OCI-LY7 (cell line): ENCODE data around the gene C2CD4D. TPM values are rescaled to one million over a fixed set of nuclear protein-coding genes. Genes with fewer than 3 reads are reported as not detected.

ENCODE experiments used
- BruUV-seq: library from RNA; stranded (reverse); fragments of 400-500 nt; replicated peaks from 2 replicates; lab custom pipeline; 2021; lab: Mats Ljungman, UMichigan
- CTCF ChIA-PET: fragments of 300-600 bp; sonication (Branson Sonifier 250); formaldehyde crosslinking; loops from one replicate; lab custom pipeline; 2022; ENCODE audit warnings: antibody characterized with exemption; ENCODE audit not compliant: unreplicated experiment; lab: Charles Lee
- POLR2A ChIA-PET: fragments of 300-600 bp; sonication (Branson Sonifier 250); formaldehyde crosslinking; loops from one replicate; lab custom pipeline; 2022; ENCODE audit warnings: antibody characterized with exemption; lab: Charles Lee
- DNase-seq: peaks from one replicate; pipeline ENCODE4 v3.0.0-alpha.2; 2015; ENCODE audit warnings: low spot score
- H2AFZ ChIP-seq: fragments of 200-600 bp; sonication (generic), shearing (Covaris generic); 2 replicates; pipeline ENCODE4 v1.6.1; 2014; ENCODE audit warnings: mild to moderate bottlenecking, antibody characterized with exemption, low read length, moderate library complexity
- H3K27ac ChIP-seq: fragments of 200-600 bp; sonication (generic); 2 replicates; pipeline ENCODE4 v1.5.1; 2014; ENCODE audit warnings: mixed run types, low read depth, mild to moderate bottlenecking, moderate library complexity, low read length, inconsistent platforms; ENCODE audit not compliant: poor library complexity, severe bottlenecking
- H3K36me3 ChIP-seq: fragments of 200-600 bp; sonication (generic); 2 replicates; pipeline ENCODE4 v1.6.1; 2014; ENCODE audit warnings: mild to moderate bottlenecking, antibody characterized with exemption, low read length, moderate library complexity, mixed read lengths; ENCODE audit not compliant: insufficient read depth
- H3K4me1 ChIP-seq: fragments of 200-600 bp; sonication (generic); 2 replicates; pipeline ENCODE4 v1.5.1; 2014; ENCODE audit warnings: mild to moderate bottlenecking, low read length; ENCODE audit not compliant: insufficient read depth, poor library complexity, severe bottlenecking
- H3K4me2 ChIP-seq: fragments of 200-600 bp; sonication (generic); 2 replicates; pipeline ENCODE4 v1.6.1; 2014; ENCODE audit warnings: mild to moderate bottlenecking, low read length
- H3K4me3 ChIP-seq: fragments of 200-600 bp; sonication (generic); 2 replicates; pipeline ENCODE4 v1.5.1; 2014; ENCODE audit warnings: mild to moderate bottlenecking, low read depth, low read length; ENCODE audit not compliant: poor library complexity, severe bottlenecking
- H3K79me2 ChIP-seq: fragments of 200-600 bp; sonication (generic); 2 replicates; pipeline ENCODE4 v1.6.1; 2016; ENCODE audit warnings: low read depth, mild to moderate bottlenecking, low read length, moderate library complexity, mixed read lengths; ENCODE audit not compliant: insufficient read depth
- H3K9me2 ChIP-seq: fragments of 200-600 bp; sonication (generic); 2 replicates; pipeline ENCODE4 v1.6.1; 2016; ENCODE audit warnings: mild to moderate bottlenecking, low read length, mixed read lengths; ENCODE audit not compliant: insufficient read depth
- H3K9me3 ChIP-seq: fragments of 200-600 bp; sonication (generic); 2 replicates; pipeline ENCODE4 v1.6.1; 2014; ENCODE audit warnings: mild to moderate bottlenecking, mixed run types, low read length, mixed read lengths
- H4K20me1 ChIP-seq: fragments of 200-600 bp; sonication (generic); 2 replicates; pipeline ENCODE4 v1.6.1; 2014; ENCODE audit warnings: mild to moderate bottlenecking, antibody characterized with exemption, low read length, moderate library complexity, mixed read lengths; ENCODE audit not compliant: insufficient read depth
- CTCF ChIP-seq: fragments of 200-600 bp; sonication (generic); conservative IDR thresholded peaks from 2 replicates; pipeline ENCODE4 v1.5.1; 2014; ENCODE audit warnings: mild to moderate bottlenecking, antibody characterized with exemption, low read length, moderate library complexity, mixed read lengths
- EZH2phosphoT487 ChIP-seq: fragments of 200-600 bp; sonication (generic); IDR thresholded peaks from 2 replicates; pipeline ENCODE4 v1.6.1; 2018; ENCODE audit warnings: low read depth, borderline replicate concordance, mild to moderate bottlenecking, mixed run types, antibody characterized with exemption, low read length, moderate library complexity, mixed read lengths
- intact Hi-C: fragments of 100-400 bp; cut with micrococcal nuclease; formaldehyde crosslinking; loops from one replicate; pipeline ENCODE4 v1.10.0; 2022; ENCODE audit not compliant: unreplicated experiment
- total RNA-seq, 2 experiments: library from RNA; depleted of rRNA in 1 of 2; stranded (reverse); fragments of >200 nt in 1 of 2; shearing (Covaris generic) in 1 of 2; gene quantifications; 2 replicates each; pipeline ENCODE4 v1.2.3, GENCODE V29; 2014 to 2022

C2CD4D gene
- total RNA-seq, 2 experiments from 2014 or later = not detected

- no peak for DNase-seq
- POLR2A ChIA-PET = interaction anchor here (0.7 kb wide), 1 partner anchor 392 kb away, joined by 3 read pairs; no protein-coding TSS in a partner anchor
- CTCF ChIA-PET = interaction anchor here (0.9 kb wide), 1 partner anchor 12 kb away, joined by 3 read pairs; no protein-coding TSS in a partner anchor
- H3K4me2 ChIP-seq = no peak overlapping the region
- no peak overlapping the region for H2AFZ ChIP-seq
- no peak overlapping the region for H3K27ac ChIP-seq
- intact Hi-C loops = no loop called here
- H4K20me1 ChIP-seq = no peaks in the 10 kb centered on the region
- no peaks in the 10 kb centered on the region for H3K9me2 ChIP-seq
- H3K4me3 ChIP-seq = no peak overlapping the region
- H3K4me1 ChIP-seq = peaks cover 2% of the 10 kb centered on the region
- H3K9me3 ChIP-seq = no peaks in the 10 kb centered on the region
- no peaks in the 10 kb centered on the region for H3K36me3 ChIP-seq
- no TSS peak for BruUV-seq
- TF ChIP-seq EZH2phosphoT487 (no peak), CTCF (no peak)
- H3K79me2 ChIP-seq = no peaks in the 10 kb centered on the region
Observed at GRCh38 chr1:151809290-151809984, 30.2 kb downstream of the C2CD4D start.

DNA sequence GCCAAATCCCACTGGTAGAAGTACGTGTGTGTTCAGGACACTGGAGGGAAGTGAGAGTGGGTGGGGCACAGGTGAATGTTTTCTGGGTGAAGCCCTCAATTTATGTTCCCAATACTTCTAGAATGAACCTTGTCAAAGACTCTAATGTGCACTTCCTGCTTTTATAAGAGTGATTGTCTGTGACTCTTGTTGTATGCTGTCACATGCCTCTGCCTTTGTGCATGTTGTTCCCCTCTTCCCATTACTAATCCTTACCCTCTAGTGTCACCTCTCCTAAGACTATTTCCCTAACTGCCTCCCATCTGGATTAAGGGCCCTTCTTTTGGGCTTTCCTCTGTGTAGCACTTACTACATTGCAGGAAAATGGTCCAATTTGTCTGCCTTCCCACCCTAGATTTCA is 31.9 kb downstream of the C2CD4D start:
- Histone ChIP-seq H4K20me1 (no peaks in the 10 kb centered on the region), H3K36me3 (no peaks in the 10 kb centered on the region), H3K4me1 (peaks cover 8% of the 10 kb centered on the region), H3K27ac (no peak overlapping the region), H3K4me2 (no peak overlapping the region), H3K9me2 (no peaks in the 10 kb centered on the region), H3K79me2 (no peaks in the 10 kb centered on the region), H3K4me3 (no peak overlapping the region), H3K9me3 (no peaks in the 10 kb centered on the region), H2AFZ (no peak overlapping the region)
- intact Hi-C loops = no loop called here
- ChIA-PET CTCF (no interaction called here), POLR2A (interaction anchor here (0.6 kb wide), 1 partner anchor 23 kb away, joined by 4 read pairs; no protein-coding TSS in a partner anchor)
- no peak for TF ChIP-seq EZH2phosphoT487
- no peak for TF ChIP-seq CTCF
- no peak for DNase-seq
- no TSS peak for BruUV-seq

GRCh38 chr1:151807131-151807530 is 32.5 kb downstream of the C2CD4D start:
- no peak for TF ChIP-seq EZH2phosphoT487
- no peak for TF ChIP-seq CTCF
- no peaks in the 10 kb centered on the region for H4K20me1 ChIP-seq
- H3K27ac ChIP-seq = no peak overlapping the region
- CTCF ChIA-PET = no interaction called here
- no peaks in the 10 kb centered on the region for H3K36me3 ChIP-seq
- H3K79me2 ChIP-seq = no peaks in the 10 kb centered on the region
- peaks cover 8% of the 10 kb centered on the region for H3K4me1 ChIP-seq
- no peaks in the 10 kb centered on the region for H3K9me3 ChIP-seq
- intact Hi-C loops = no loop called here
- BruUV-seq = no TSS peak
- no peak overlapping the region for H2AFZ ChIP-seq
- POLR2A ChIA-PET = interaction anchor here (0.5 to 0.9 kb wide), 4 partner anchors 18 to 190 kb away, joined by 3 to 4 read pairs (median 3); no protein-coding TSS in a partner anchor
- no peak overlapping the region for H3K4me3 ChIP-seq
- H3K4me2 ChIP-seq = no peak overlapping the region
- no peaks in the 10 kb centered on the region for H3K9me2 ChIP-seq
- no peak for DNase-seq
